Liver (tissue), 9 donors: ENCODE data around the gene DOK1. TPM values are rescaled to one million over a fixed set of nuclear protein-coding genes. Genes with fewer than 3 reads are reported as not detected.

Experiments
- DNase-seq: peaks from one replicate; pipeline ENCODE4 v3.0.0-alpha.2; 2017; ENCODE audit warnings: low spot score
- H3K27ac ChIP-seq, 2 donors: one replicate each; pipeline ENCODE4 v1.7.0; 2013; ENCODE audit warnings: inconsistent platforms in 2 of 2, low read length in 2 of 2, control low read depth in 1 of 2, low read depth in 1 of 2, mild to moderate bottlenecking in 1 of 2
- H3K27me3 ChIP-seq, 4 donors: one replicate each; pipeline versions ENCODE4 v1.6.1 to v1.7.0; 2013; ENCODE audit warnings: low read length in 3 of 4, inconsistent platforms in 1 of 4, mild to moderate bottlenecking in 1 of 4, moderate library complexity in 1 of 4; ENCODE audit not compliant: control insufficient read depth in 4 of 4, insufficient read depth in 4 of 4
- H3K36me3 ChIP-seq, 4 donors: one replicate each; pipeline versions ENCODE4 v1.6.1 to v1.7.0; 2013; ENCODE audit warnings: low read length in 3 of 4, mild to moderate bottlenecking in 3 of 4, low read depth in 1 of 4, moderate library complexity in 1 of 4; ENCODE audit not compliant: control insufficient read depth in 4 of 4, insufficient read depth in 3 of 4
- H3K4me1 ChIP-seq, 4 donors: one replicate each; pipeline versions ENCODE4 v1.6.1 to v1.7.0; 2013; ENCODE audit warnings: low read length in 3 of 4, mild to moderate bottlenecking in 3 of 4, moderate library complexity in 1 of 4; ENCODE audit not compliant: control insufficient read depth in 4 of 4, insufficient read depth in 4 of 4
- H3K4me3 ChIP-seq, 3 donors: one replicate each; pipeline versions ENCODE4 v1.6.1 to v1.7.0; 2013; ENCODE audit warnings: low read length in 3 of 3, control low read depth in 1 of 3, low read depth in 1 of 3, mild to moderate bottlenecking in 1 of 3
- H3K9ac ChIP-seq, 2 donors: one replicate each; pipeline ENCODE4 v1.7.0; 2013; ENCODE audit warnings: low read length in 2 of 2, mild to moderate bottlenecking in 2 of 2, moderate library complexity in 2 of 2, control low read depth in 1 of 2, low read depth in 1 of 2
- H3K9me3 ChIP-seq, 4 donors: one replicate each; pipeline versions ENCODE4 v1.6.1 to v1.7.0; 2013; ENCODE audit warnings: low read length in 3 of 4; ENCODE audit not compliant: control insufficient read depth in 4 of 4
- EGR1 ChIP-seq, 2 donors: IDR thresholded peaks; 2 replicates each; pipeline ENCODE4 v1.6.1; 2016 to 2018; ENCODE audit warnings: antibody characterized with exemption in 2 of 2, low read depth in 2 of 2
- FOXA1 ChIP-seq: IDR thresholded peaks from 2 replicates; pipeline ENCODE4 v1.6.1; 2016; ENCODE audit warnings: antibody characterized with exemption
- FOXA2 ChIP-seq: IDR thresholded peaks from 2 replicates; pipeline ENCODE4 v1.6.1; 2016; ENCODE audit warnings: antibody characterized with exemption
- GABPA ChIP-seq, 2 donors: IDR thresholded peaks in 1 of 2; conservative IDR thresholded peaks in 1 of 2; 2 replicates each; pipeline ENCODE4 v1.6.1; 2016; ENCODE audit warnings: antibody characterized with exemption in 2 of 2, mild to moderate bottlenecking in 1 of 2, moderate library complexity in 1 of 2
- HNF4A ChIP-seq, 2 donors: conservative IDR thresholded peaks; 2 replicates each; pipeline ENCODE4 v1.6.1; 2016; ENCODE audit warnings: antibody characterized with exemption in 2 of 2, mild to moderate bottlenecking in 2 of 2
- JUND ChIP-seq, 2 donors: IDR thresholded peaks; 2 replicates each; pipeline ENCODE4 v1.6.1; 2016; ENCODE audit warnings: antibody characterized with exemption in 2 of 2
- NR2F2 ChIP-seq: IDR thresholded peaks from 2 replicates; pipeline ENCODE4 v1.6.1; 2016; ENCODE audit warnings: antibody characterized with exemption
- RAD21 ChIP-seq, 2 donors: IDR thresholded peaks; 2 replicates each; pipeline ENCODE4 v1.6.1; 2016; ENCODE audit warnings: antibody characterized with exemption in 2 of 2, mild to moderate bottlenecking in 2 of 2
- RXRA ChIP-seq, 2 donors: IDR thresholded peaks; 2 replicates each; pipeline ENCODE4 v1.6.1; 2017 to 2018; ENCODE audit warnings: antibody characterized with exemption in 2 of 2, mild to moderate bottlenecking in 1 of 2
- SP1 ChIP-seq: IDR thresholded peaks from 2 replicates; pipeline ENCODE4 v1.6.1; 2018; ENCODE audit warnings: antibody characterized with exemption, mild to moderate bottlenecking
- TAF1 ChIP-seq: conservative IDR thresholded peaks from 2 replicates; pipeline ENCODE4 v1.6.1; 2016; ENCODE audit warnings: antibody characterized with exemption, mild to moderate bottlenecking
- YY1 ChIP-seq: IDR thresholded peaks from 2 replicates; pipeline ENCODE4 v1.6.1; 2016; ENCODE audit warnings: antibody characterized with exemption, mild to moderate bottlenecking
- WGBS: extraction: QIAGEN DNeasy Blood & Tissue Kit; methylation state at CpG from one replicate; pipeline ENCODE4 v1.1.7; 2013; 5-methylcytosine and 5-hydroxymethylcytosine counted together
- polyA plus RNA-seq, 2 donors: library from polyadenylated mRNA; stranded (reverse) in 1 of 2; unstranded in 1 of 2; fragments of 200-250 nt in 1 of 2; fragments of >200 nt in 1 of 2; fragmentation: Nextera tagmentation in 1 of 2; extraction: Ambion mirVana in 1 of 2; gene quantifications; one replicate each; pipeline versions ENCODE4 v1.2.1 to v1.2.3, GENCODE V29; 2013 to 2015
- total RNA-seq, 2 donors: library from RNA; depleted of rRNA; stranded (reverse); fragments of >200 nt; gene quantifications; one replicate each; pipeline ENCODE4 v1.2.3, GENCODE V29; 2014
- TF ChIP-seq, protein P1 (sequence below): IDR thresholded peaks from 2 replicates; pipeline ENCODE4 v1.6.1; 2016; ENCODE audit warnings: antibody characterized with exemption
- TF ChIP-seq, protein P2 (sequence below): IDR thresholded peaks from 2 replicates; pipeline ENCODE4 v1.6.1; 2016; ENCODE audit warnings: antibody characterized with exemption
- TF ChIP-seq, protein P3 (sequence below): fragments of 150-350 bp; IDR thresholded peaks from 2 replicates; pipeline ENCODE4 v1.5.1; 2017; ENCODE audit warnings: improper control_type of control experiment, low read depth, low read length; ENCODE audit not compliant: missing input control
- TF ChIP-seq, protein P4 (sequence below): IDR thresholded peaks from 2 replicates; pipeline ENCODE4 v1.6.1; 2016; ENCODE audit warnings: antibody characterized with exemption, mild to moderate bottlenecking
- TF ChIP-seq, protein P5 (sequence below): IDR thresholded peaks from 2 replicates; pipeline ENCODE4 v1.6.1; 2016; ENCODE audit warnings: antibody characterized with exemption
- donor health status: healthy.
- donor health status: healthy.
- donor health status: healthy.
- donor health status: healthy.
- donor health status: healthy.

DOK1 gene
- total and polyA plus RNA-seq, 4 donors: 2.0 to 8.6 (median 4.1) TPM

DNA sequence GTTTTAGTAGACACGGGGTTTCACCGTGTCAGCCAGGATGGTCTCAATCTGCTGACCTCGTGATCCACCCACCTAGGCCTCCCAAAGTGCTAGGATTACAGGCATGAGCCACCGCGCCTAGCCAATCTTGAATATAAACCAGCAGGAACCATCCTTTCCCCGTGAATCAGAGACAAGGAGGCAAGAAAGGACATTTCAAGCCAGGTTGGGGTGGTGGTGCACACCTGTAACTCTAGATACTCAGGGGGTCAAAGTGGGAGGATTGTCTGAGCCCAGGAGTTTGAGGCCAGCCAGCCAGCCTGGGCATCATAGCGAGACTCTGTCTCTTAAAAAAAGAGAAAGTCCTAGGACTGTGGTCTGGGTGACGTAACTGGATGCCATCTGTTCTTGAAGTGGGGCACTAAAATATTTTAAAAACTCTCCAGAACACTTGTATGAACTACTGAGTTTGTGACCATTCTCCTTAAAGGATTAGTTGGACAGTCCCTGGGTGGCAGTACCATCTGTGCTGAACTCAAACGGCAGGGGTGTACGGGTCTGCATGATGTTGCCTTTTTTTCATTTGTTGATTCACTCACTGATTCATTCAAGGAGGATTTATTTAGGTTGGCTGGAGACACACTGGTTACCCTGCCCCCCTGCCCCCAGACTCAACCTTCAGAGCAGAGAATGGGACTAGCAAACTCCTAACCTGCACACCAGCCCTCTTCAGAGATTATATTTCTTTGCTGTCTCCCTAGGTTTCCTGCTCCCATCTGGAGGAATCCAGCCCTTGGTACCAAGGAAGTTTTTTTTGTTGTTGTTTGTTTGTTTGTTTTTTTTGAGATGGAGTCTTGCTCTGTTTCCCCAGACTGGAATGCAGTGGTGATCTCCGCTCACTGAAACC lies 43.2 kb upstream of the DOK1 start:
- H3K4me1 ChIP-seq: peaks cover 16 to 31% (median 21%) of the 10 kb centered on the region in 4 donors
- no peak overlapping the region for H3K4me3 ChIP-seq
- WGBS: 36% methylated on average over 11 of the region's 11 CpGs
- no peak for TF ChIP-seq HNF4A (conservative IDR thresholded peaks at IDR 0.05)
- TF ChIP-seq, protein P1, sequence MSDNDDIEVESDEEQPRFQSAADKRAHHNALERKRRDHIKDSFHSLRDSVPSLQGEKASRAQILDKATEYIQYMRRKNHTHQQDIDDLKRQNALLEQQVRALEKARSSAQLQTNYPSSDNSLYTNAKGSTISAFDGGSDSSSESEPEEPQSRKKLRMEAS: no peak
- TF ChIP-seq, protein P2, sequence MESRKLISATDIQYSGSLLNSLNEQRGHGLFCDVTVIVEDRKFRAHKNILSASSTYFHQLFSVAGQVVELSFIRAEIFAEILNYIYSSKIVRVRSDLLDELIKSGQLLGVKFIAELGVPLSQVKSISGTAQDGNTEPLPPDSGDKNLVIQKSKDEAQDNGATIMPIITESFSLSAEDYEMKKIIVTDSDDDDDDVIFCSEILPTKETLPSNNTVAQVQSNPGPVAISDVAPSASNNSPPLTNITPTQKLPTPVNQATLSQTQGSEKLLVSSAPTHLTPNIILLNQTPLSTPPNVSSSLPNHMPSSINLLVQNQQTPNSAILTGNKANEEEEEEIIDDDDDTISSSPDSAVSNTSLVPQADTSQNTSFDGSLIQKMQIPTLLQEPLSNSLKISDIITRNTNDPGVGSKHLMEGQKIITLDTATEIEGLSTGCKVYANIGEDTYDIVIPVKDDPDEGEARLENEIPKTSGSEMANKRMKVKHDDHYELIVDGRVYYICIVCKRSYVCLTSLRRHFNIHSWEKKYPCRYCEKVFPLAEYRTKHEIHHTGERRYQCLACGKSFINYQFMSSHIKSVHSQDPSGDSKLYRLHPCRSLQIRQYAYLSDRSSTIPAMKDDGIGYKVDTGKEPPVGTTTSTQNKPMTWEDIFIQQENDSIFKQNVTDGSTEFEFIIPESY: no peak
- TF ChIP-seq RAD21 (IDR thresholded peaks at IDR 0.05): no peak
- TF ChIP-seq JUND (IDR thresholded peaks at IDR 0.05): no peak
- no peak for TF ChIP-seq GABPA (IDR thresholded peaks at IDR 0.05 in 1 of 2, conservative IDR thresholded peaks at IDR 0.05 in 1 of 2)
- TF ChIP-seq, protein P3, sequence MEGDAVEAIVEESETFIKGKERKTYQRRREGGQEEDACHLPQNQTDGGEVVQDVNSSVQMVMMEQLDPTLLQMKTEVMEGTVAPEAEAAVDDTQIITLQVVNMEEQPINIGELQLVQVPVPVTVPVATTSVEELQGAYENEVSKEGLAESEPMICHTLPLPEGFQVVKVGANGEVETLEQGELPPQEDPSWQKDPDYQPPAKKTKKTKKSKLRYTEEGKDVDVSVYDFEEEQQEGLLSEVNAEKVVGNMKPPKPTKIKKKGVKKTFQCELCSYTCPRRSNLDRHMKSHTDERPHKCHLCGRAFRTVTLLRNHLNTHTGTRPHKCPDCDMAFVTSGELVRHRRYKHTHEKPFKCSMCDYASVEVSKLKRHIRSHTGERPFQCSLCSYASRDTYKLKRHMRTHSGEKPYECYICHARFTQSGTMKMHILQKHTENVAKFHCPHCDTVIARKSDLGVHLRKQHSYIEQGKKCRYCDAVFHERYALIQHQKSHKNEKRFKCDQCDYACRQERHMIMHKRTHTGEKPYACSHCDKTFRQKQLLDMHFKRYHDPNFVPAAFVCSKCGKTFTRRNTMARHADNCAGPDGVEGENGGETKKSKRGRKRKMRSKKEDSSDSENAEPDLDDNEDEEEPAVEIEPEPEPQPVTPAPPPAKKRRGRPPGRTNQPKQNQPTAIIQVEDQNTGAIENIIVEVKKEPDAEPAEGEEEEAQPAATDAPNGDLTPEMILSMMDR: no peak
- TF ChIP-seq FOXA2: no peak
- TF ChIP-seq NR2F2: no peak
- TF ChIP-seq, protein P4, sequence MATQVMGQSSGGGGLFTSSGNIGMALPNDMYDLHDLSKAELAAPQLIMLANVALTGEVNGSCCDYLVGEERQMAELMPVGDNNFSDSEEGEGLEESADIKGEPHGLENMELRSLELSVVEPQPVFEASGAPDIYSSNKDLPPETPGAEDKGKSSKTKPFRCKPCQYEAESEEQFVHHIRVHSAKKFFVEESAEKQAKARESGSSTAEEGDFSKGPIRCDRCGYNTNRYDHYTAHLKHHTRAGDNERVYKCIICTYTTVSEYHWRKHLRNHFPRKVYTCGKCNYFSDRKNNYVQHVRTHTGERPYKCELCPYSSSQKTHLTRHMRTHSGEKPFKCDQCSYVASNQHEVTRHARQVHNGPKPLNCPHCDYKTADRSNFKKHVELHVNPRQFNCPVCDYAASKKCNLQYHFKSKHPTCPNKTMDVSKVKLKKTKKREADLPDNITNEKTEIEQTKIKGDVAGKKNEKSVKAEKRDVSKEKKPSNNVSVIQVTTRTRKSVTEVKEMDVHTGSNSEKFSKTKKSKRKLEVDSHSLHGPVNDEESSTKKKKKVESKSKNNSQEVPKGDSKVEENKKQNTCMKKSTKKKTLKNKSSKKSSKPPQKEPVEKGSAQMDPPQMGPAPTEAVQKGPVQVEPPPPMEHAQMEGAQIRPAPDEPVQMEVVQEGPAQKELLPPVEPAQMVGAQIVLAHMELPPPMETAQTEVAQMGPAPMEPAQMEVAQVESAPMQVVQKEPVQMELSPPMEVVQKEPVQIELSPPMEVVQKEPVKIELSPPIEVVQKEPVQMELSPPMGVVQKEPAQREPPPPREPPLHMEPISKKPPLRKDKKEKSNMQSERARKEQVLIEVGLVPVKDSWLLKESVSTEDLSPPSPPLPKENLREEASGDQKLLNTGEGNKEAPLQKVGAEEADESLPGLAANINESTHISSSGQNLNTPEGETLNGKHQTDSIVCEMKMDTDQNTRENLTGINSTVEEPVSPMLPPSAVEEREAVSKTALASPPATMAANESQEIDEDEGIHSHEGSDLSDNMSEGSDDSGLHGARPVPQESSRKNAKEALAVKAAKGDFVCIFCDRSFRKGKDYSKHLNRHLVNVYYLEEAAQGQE: no peak
- TF ChIP-seq EGR1 (IDR thresholded peaks at IDR 0.05; ENCODE audit: low read depth in 2 of 2): no peak
- TF ChIP-seq YY1: no peak
- TF ChIP-seq RXRA (IDR thresholded peaks at IDR 0.05): no peak
- no peak for TF ChIP-seq FOXA1
- TF ChIP-seq SP1: no peak
- TF ChIP-seq TAF1: no peak
- TF ChIP-seq, protein P5, sequence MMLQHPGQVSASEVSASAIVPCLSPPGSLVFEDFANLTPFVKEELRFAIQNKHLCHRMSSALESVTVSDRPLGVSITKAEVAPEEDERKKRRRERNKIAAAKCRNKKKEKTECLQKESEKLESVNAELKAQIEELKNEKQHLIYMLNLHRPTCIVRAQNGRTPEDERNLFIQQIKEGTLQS: no peak
- DNase-seq: no peak
- no peaks in the 10 kb centered on the region for H3K9me3 ChIP-seq
- no peak overlapping the region for H3K9ac ChIP-seq
- H3K36me3 ChIP-seq: no peaks in the 10 kb centered on the region
- peaks cover 7 to 20% (median 10%) of the 10 kb centered on the region in 4 donors for H3K27me3 ChIP-seq
- no peak overlapping the region for H3K27ac ChIP-seq
